ENCODE measurements around the gene P2RY6.

DNA sequence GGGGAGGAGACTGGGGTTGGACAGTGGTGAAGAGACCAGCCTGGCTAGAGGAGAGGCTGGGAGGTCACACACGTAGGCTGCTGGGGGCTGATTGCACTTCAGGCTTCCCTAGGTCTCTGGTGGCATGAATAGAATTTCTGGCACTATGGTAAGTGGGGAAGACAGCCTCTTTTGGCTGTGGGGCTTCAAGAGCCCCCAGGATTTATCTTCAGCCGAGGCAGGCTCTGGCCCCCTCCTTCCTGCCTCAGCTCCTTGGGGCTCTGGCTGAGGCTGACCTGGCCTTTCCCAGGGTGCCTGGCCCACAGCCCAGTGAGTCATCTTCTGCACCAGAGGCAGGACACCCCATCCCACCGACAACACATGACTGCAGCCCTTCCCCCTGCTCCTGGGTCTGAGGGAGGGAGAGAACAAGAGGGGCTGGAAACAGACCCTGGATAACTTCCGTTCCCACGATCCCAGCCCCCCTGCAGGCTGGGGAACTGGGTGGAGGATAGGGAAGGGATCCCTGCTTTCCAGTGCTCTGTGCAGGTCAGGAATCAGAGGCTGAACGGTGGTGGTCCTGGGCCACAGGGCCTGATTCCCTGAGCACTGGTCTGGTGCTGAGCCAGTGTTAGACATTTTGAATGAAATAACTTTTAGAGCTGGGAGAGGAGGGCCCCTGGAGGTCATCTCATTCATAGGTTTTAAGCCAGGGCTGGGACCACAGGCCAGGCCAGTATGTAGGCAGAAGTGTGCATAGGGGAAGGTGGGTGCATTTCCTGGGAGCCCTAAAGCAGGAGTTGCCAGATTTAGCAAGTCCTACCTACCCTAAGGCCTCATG lies 62.5 kb downstream of the P2RY6 start:
- no peak for TF ChIP-seq TAF1 (IDR thresholded peaks at IDR 0.05; ENCODE audit: low read depth, low read length)
- no peak for TF ChIP-seq POLR2A (IDR thresholded peaks at IDR 0.05; ENCODE audit: low read depth, low read length)
- no peak for TF ChIP-seq POLR2AphosphoS5 (IDR thresholded peaks at IDR 0.05; ENCODE audit: low read depth, low read length)
- no peak for TF ChIP-seq SPI1 (IDR thresholded peaks at IDR 0.05; ENCODE audit: low read depth, low read length)
- TF ChIP-seq POU2F2 (IDR thresholded peaks at IDR 0.05; ENCODE audit: low read depth, low read length): no peak
